Liver (tissue), 9 donors: Measurements from ENCODE around the gene TXNRD2. TPM values are rescaled to one million over a fixed set of nuclear protein-coding genes. Genes with fewer than 3 reads are reported as not detected.

Experiments used
- DNase-seq: peaks from one replicate; pipeline ENCODE4 v3.0.0-alpha.2; 2017; ENCODE audit warnings: low spot score
- H3K27ac ChIP-seq, 2 donors: one replicate each; pipeline ENCODE4 v1.7.0; 2013; ENCODE audit warnings: inconsistent platforms in 2 of 2, low read length in 2 of 2, control low read depth in 1 of 2, low read depth in 1 of 2, mild to moderate bottlenecking in 1 of 2
- H3K27me3 ChIP-seq, 4 donors: one replicate each; pipeline versions ENCODE4 v1.6.1 to v1.7.0; 2013; ENCODE audit warnings: low read length in 3 of 4, inconsistent platforms in 1 of 4, mild to moderate bottlenecking in 1 of 4, moderate library complexity in 1 of 4; ENCODE audit not compliant: control insufficient read depth in 4 of 4, insufficient read depth in 4 of 4
- H3K36me3 ChIP-seq, 4 donors: one replicate each; pipeline versions ENCODE4 v1.6.1 to v1.7.0; 2013; ENCODE audit warnings: low read length in 3 of 4, mild to moderate bottlenecking in 3 of 4, low read depth in 1 of 4, moderate library complexity in 1 of 4; ENCODE audit not compliant: control insufficient read depth in 4 of 4, insufficient read depth in 3 of 4
- H3K4me1 ChIP-seq, 4 donors: one replicate each; pipeline versions ENCODE4 v1.6.1 to v1.7.0; 2013; ENCODE audit warnings: low read length in 3 of 4, mild to moderate bottlenecking in 3 of 4, moderate library complexity in 1 of 4; ENCODE audit not compliant: control insufficient read depth in 4 of 4, insufficient read depth in 4 of 4
- H3K4me3 ChIP-seq, 3 donors: one replicate each; pipeline versions ENCODE4 v1.6.1 to v1.7.0; 2013; ENCODE audit warnings: low read length in 3 of 3, control low read depth in 1 of 3, low read depth in 1 of 3, mild to moderate bottlenecking in 1 of 3
- H3K9ac ChIP-seq, 2 donors: one replicate each; pipeline ENCODE4 v1.7.0; 2013; ENCODE audit warnings: low read length in 2 of 2, mild to moderate bottlenecking in 2 of 2, moderate library complexity in 2 of 2, control low read depth in 1 of 2, low read depth in 1 of 2
- H3K9me3 ChIP-seq, 4 donors: one replicate each; pipeline versions ENCODE4 v1.6.1 to v1.7.0; 2013; ENCODE audit warnings: low read length in 3 of 4; ENCODE audit not compliant: control insufficient read depth in 4 of 4
- ATF3 ChIP-seq: IDR thresholded peaks from 2 replicates; pipeline ENCODE4 v1.6.1; 2016; ENCODE audit warnings: antibody characterized with exemption
- CTCF ChIP-seq: fragments of 150-350 bp; IDR thresholded peaks from 2 replicates; pipeline ENCODE4 v1.5.1; 2017; ENCODE audit warnings: improper control_type of control experiment, low read depth, low read length; ENCODE audit not compliant: missing input control
- EGR1 ChIP-seq, 2 donors: IDR thresholded peaks; 2 replicates each; pipeline ENCODE4 v1.6.1; 2016 to 2018; ENCODE audit warnings: antibody characterized with exemption in 2 of 2, low read depth in 2 of 2
- FOXA1 ChIP-seq: IDR thresholded peaks from 2 replicates; pipeline ENCODE4 v1.6.1; 2016; ENCODE audit warnings: antibody characterized with exemption
- FOXA2 ChIP-seq: IDR thresholded peaks from 2 replicates; pipeline ENCODE4 v1.6.1; 2016; ENCODE audit warnings: antibody characterized with exemption
- GABPA ChIP-seq, 2 donors: IDR thresholded peaks in 1 of 2; conservative IDR thresholded peaks in 1 of 2; 2 replicates each; pipeline ENCODE4 v1.6.1; 2016; ENCODE audit warnings: antibody characterized with exemption in 2 of 2, mild to moderate bottlenecking in 1 of 2, moderate library complexity in 1 of 2
- HNF4A ChIP-seq, 2 donors: conservative IDR thresholded peaks; 2 replicates each; pipeline ENCODE4 v1.6.1; 2016; ENCODE audit warnings: antibody characterized with exemption in 2 of 2, mild to moderate bottlenecking in 2 of 2
- HNF4G ChIP-seq: IDR thresholded peaks from 2 replicates; pipeline ENCODE4 v1.6.1; 2016; ENCODE audit warnings: antibody characterized with exemption
- JUND ChIP-seq, 2 donors: IDR thresholded peaks; 2 replicates each; pipeline ENCODE4 v1.6.1; 2016; ENCODE audit warnings: antibody characterized with exemption in 2 of 2
- MAX ChIP-seq: IDR thresholded peaks from 2 replicates; pipeline ENCODE4 v1.6.1; 2016; ENCODE audit warnings: antibody characterized with exemption
- NR2F2 ChIP-seq: IDR thresholded peaks from 2 replicates; pipeline ENCODE4 v1.6.1; 2016; ENCODE audit warnings: antibody characterized with exemption
- RAD21 ChIP-seq, 2 donors: IDR thresholded peaks; 2 replicates each; pipeline ENCODE4 v1.6.1; 2016; ENCODE audit warnings: antibody characterized with exemption in 2 of 2, mild to moderate bottlenecking in 2 of 2
- REST ChIP-seq: IDR thresholded peaks from 2 replicates; pipeline ENCODE4 v1.6.1; 2016; ENCODE audit warnings: antibody characterized with exemption, mild to moderate bottlenecking
- RXRA ChIP-seq, 2 donors: IDR thresholded peaks; 2 replicates each; pipeline ENCODE4 v1.6.1; 2017 to 2018; ENCODE audit warnings: antibody characterized with exemption in 2 of 2, mild to moderate bottlenecking in 1 of 2
- SP1 ChIP-seq: IDR thresholded peaks from 2 replicates; pipeline ENCODE4 v1.6.1; 2018; ENCODE audit warnings: antibody characterized with exemption, mild to moderate bottlenecking
- TAF1 ChIP-seq: conservative IDR thresholded peaks from 2 replicates; pipeline ENCODE4 v1.6.1; 2016; ENCODE audit warnings: antibody characterized with exemption, mild to moderate bottlenecking
- YY1 ChIP-seq: IDR thresholded peaks from 2 replicates; pipeline ENCODE4 v1.6.1; 2016; ENCODE audit warnings: antibody characterized with exemption, mild to moderate bottlenecking
- ZBTB33 ChIP-seq: IDR thresholded peaks from 2 replicates; pipeline ENCODE4 v1.6.1; 2016; ENCODE audit warnings: antibody characterized with exemption
- WGBS: extraction: QIAGEN DNeasy Blood & Tissue Kit; methylation state at CpG from one replicate; pipeline ENCODE4 v1.1.7; 2013; 5-methylcytosine and 5-hydroxymethylcytosine counted together
- polyA plus RNA-seq, 2 donors: library from polyadenylated mRNA; stranded (reverse) in 1 of 2; unstranded in 1 of 2; fragments of 200-250 nt in 1 of 2; fragments of >200 nt in 1 of 2; fragmentation: Nextera tagmentation in 1 of 2; extraction: Ambion mirVana in 1 of 2; gene quantifications; one replicate each; pipeline versions ENCODE4 v1.2.1 to v1.2.3, GENCODE V29; 2013 to 2015
- total RNA-seq, 2 donors: library from RNA; depleted of rRNA; stranded (reverse); fragments of >200 nt; gene quantifications; one replicate each; pipeline ENCODE4 v1.2.3, GENCODE V29; 2014
- donor health status: healthy.
- donor health status: healthy.
- donor health status: healthy.
- donor health status: healthy.
- donor health status: healthy.

TXNRD2 gene
- total and polyA plus RNA-seq, 4 donors: 22.2 to 41.3 (median 33.6) TPM

GRCh38 chr22:19854778-19855503 lies 86.7 kb downstream of the TXNRD2 start, which contains the start of the genes GNB1L and RTL10:
Gene GNB1L (minus strand): TSS chr22:19854874. CDS start chr22:19821355, 33,519 bp downstream.
Gene RTL10 (minus strand): TSS chr22:19854874. CDS start chr22:19852261, 2,613 bp downstream.
- under 1% methylated on average over 81 of the region's 81 CpGs for WGBS
- Histone ChIP-seq H3K4me1 (peaks cover 10 to 27% (median 24%) of the 10 kb centered on the region in 4 donors), H3K9me3 (no peaks in the 10 kb centered on the region), H3K27me3 (no peaks in the 10 kb centered on the region), H3K9ac (peak within 1 kb of the TSS; percentile 51 to 73), H3K4me3 (peak within 1 kb of the TSS; percentile 71 to 91 (median 78)), H3K27ac (peak within 1 kb of the TSS; percentile 91 to 95), H3K36me3 (peaks cover 0 to 13% (median 9%) of the 10 kb centered on the region in 4 donors)
- peak; percentile 96 for DNase-seq
- TF ChIP-seq TAF1: peak; percentile 52
- no peak for TF ChIP-seq JUND (IDR thresholded peaks at IDR 0.05)
- TF ChIP-seq HNF4G: no peak
- TF ChIP-seq CTCF: no peak
- TF ChIP-seq RXRA (IDR thresholded peaks at IDR 0.05): no peak
- no peak for TF ChIP-seq FOXA2
- TF ChIP-seq FOXA1: no peak
- TF ChIP-seq MAX: no peak
- no peak for TF ChIP-seq ATF3
- TF ChIP-seq REST: peak; percentile 20
- TF ChIP-seq HNF4A (conservative IDR thresholded peaks at IDR 0.05): peak in 1 of 2 donors; percentile 29
- peak; percentile 51 for TF ChIP-seq SP1
- no peak for TF ChIP-seq NR2F2
- TF ChIP-seq EGR1 (IDR thresholded peaks at IDR 0.05; ENCODE audit: low read depth in 2 of 2): no peak
- peak; percentile 51 for TF ChIP-seq YY1
- TF ChIP-seq ZBTB33: no peak
- TF ChIP-seq RAD21 (IDR thresholded peaks at IDR 0.05): peak; percentile 27 to 61
- TF ChIP-seq GABPA (IDR thresholded peaks at IDR 0.05 in 1 of 2, conservative IDR thresholded peaks at IDR 0.05 in 1 of 2): no peak
